ENCODE results near the gene PSMC1. TPM values are rescaled to one million over a fixed set of nuclear protein-coding genes. Genes with fewer than 3 reads are reported as not detected.

Gene PSMC1
- total and polyA plus RNA-seq, 10 of the 15 experiments (the other 5 are each of a cell fraction or from before 2014, with no cell fraction given), result 97.4 to 286 (median 209) TPM

DNA sequence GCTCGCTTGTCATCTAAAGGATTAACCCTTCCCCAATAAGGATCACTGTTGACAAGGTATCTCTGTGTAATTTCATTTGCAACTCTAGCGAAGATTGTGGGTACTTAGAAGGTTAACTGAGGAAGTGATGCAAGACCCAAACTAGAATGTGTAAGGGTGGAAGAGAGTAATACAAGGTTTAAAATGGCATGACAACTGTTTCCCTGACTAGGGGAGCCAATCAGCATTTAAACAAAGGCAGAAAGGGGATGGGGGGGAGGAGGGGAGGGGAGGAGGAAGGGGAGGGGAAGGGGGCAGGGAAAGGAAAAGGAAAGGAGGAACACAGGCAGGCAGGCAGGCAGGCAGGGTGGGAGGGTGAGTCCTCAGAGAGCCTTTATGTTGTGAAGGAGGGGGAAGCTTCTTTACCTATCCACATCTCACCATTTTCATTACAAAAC lies 44.3 kb downstream of the PSMC1 start:
- WGBS (ENCODE audit: insufficient coverage, insufficient replicate concordance, low lambda C conversion rate, missing lambda C conversion rate), result 95% methylated on average over 2 of the region's 2 CpGs
- ChIA-PET POLR2A (no interaction called here), SMC1A (ENCODE audit: uncharacterized antibody, unreplicated experiment) (interaction anchor here (1.6 to 1.9 kb wide), 2 partner anchors 12 to 396 kb away, joined by 5 read pairs; no protein-coding TSS in a partner anchor), CTCF (interaction anchor here (0.6 to 1.9 kb wide), 4 partner anchors 212 to 458 kb away, joined by 3 to 21 read pairs (median 8); no protein-coding TSS in a partner anchor), RAD21 (ENCODE audit: unreplicated experiment) (no interaction called here)
- no peak overlapping the region for H3K4me3 ChIP-seq
- H3K27me3 ChIP-seq (replicated peaks in 1 of 2; ENCODE audit: control insufficient read depth in 2 of 2, insufficient read depth in 2 of 2, low read length in 1 of 2), result no peaks in the 10 kb centered on the region
- DNase-seq (ENCODE audit: low read depth, low spot score) (no peak), FAIRE-seq (no peak), ATAC-seq (peak; percentile 27; the same call in 1 of the 3 replicates)
- TF ChIP-seq JUND (IDR thresholded peaks at IDR 0.05; ENCODE audit: low read depth, low read length), result no peak
- no peak for TF ChIP-seq HSF1 (IDR thresholded peaks at IDR 0.05; ENCODE audit: low read depth, low read length)
- TF ChIP-seq, protein P1, sequence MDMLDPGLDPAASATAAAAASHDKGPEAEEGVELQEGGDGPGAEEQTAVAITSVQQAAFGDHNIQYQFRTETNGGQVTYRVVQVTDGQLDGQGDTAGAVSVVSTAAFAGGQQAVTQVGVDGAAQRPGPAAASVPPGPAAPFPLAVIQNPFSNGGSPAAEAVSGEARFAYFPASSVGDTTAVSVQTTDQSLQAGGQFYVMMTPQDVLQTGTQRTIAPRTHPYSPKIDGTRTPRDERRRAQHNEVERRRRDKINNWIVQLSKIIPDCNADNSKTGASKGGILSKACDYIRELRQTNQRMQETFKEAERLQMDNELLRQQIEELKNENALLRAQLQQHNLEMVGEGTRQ (IDR thresholded peaks at IDR 0.05; ENCODE audit: borderline replicate concordance, low read depth, low read length), result no peak
- no peak for TF ChIP-seq ZZZ3 (IDR thresholded peaks at IDR 0.05; ENCODE audit: control insufficient read depth, insufficient read length, low read depth)
- TF ChIP-seq ZNF207 (IDR thresholded peaks at IDR 0.05; ENCODE audit: borderline replicate concordance), result no peak
- in situ Hi-C loops (cut with MboI), result loop anchor here (5.0 to 10.0 kb wide), 2 partner anchors 394 to 457 kb away; no protein-coding TSS in a partner anchor
- H4K20me1 ChIP-seq (ENCODE audit: control insufficient read depth, insufficient read depth), result no peaks in the 10 kb centered on the region
- H3K9me3 ChIP-seq (replicated peaks; ENCODE audit: control insufficient read depth, insufficient read depth, low read length), result no peaks in the 10 kb centered on the region
- H3K4me1 ChIP-seq (ENCODE audit: control insufficient read depth, insufficient read depth, low read length), result no peaks in the 10 kb centered on the region
- no peak overlapping the region for H2AFZ ChIP-seq (ENCODE audit: control insufficient read depth, low read depth, low read length)
- H3K36me3 ChIP-seq (ENCODE audit: control insufficient read depth in 2 of 2, insufficient read depth in 2 of 2, low read length in 1 of 2), result peaks cover 3 to 15% of the 10 kb centered on the region in 2 experiments
- H3K27ac ChIP-seq (ENCODE audit: control insufficient read depth, insufficient read depth), result no peak overlapping the region
- H3K4me2 ChIP-seq (ENCODE audit: control insufficient read depth, insufficient read depth), result no peak overlapping the region
- H3K9ac ChIP-seq (ENCODE audit: control insufficient read depth, insufficient read depth, low read length), result no peak overlapping the region
- BruUV-seq (replicated peaks), result no TSS peak
- intact Hi-C loops (cut with micrococcal nuclease; ENCODE audit: unreplicated experiment), result loop anchor here (5.0 to 10.0 kb wide), 2 partner anchors 397 to 454 kb away; no protein-coding TSS in a partner anchor
- H3K79me2 ChIP-seq (ENCODE audit: control insufficient read depth, insufficient read depth, low read length), result no peaks in the 10 kb centered on the region
